Small intestine (tissue), 7 donors: ENCODE results near the gene ALKAL2. TPM values are rescaled to one million over a fixed set of nuclear protein-coding genes. Genes with fewer than 3 reads are reported as not detected.

Experiments used
- DNase-seq, 2 donors: peaks; one replicate each; pipeline versions ENCODE4 v3.0.0 to v3.0.0-alpha.2; 2013
- FAIRE-seq: peaks from 2 replicates; lab custom pipeline; 2012; peaks lifted over from hg19 to GRCh38; lab: Jason Lieb, UNC
- H3K27ac ChIP-seq, 3 donors: one replicate each; pipeline ENCODE4 v1.5.1; 2013; ENCODE audit warnings: low read length in 2 of 3, mild to moderate bottlenecking in 2 of 3, control low read depth in 1 of 3, inconsistent platforms in 1 of 3, low read depth in 1 of 3, moderate library complexity in 1 of 3
- H3K27me3 ChIP-seq, 3 donors: one replicate each; pipeline ENCODE4 v1.6.1; 2013; ENCODE audit warnings: low read length in 3 of 3, inconsistent platforms in 1 of 3; ENCODE audit not compliant: control insufficient read depth in 3 of 3, insufficient read depth in 3 of 3
- H3K36me3 ChIP-seq, 3 donors: one replicate each; pipeline ENCODE4 v1.6.1; 2013; ENCODE audit warnings: low read length in 3 of 3, inconsistent platforms in 1 of 3, low read depth in 1 of 3, mild to moderate bottlenecking in 1 of 3, moderate library complexity in 1 of 3; ENCODE audit not compliant: control insufficient read depth in 3 of 3, insufficient read depth in 2 of 3
- H3K4me1 ChIP-seq, 3 donors: one replicate each; pipeline ENCODE4 v1.6.1; 2013; ENCODE audit warnings: low read length in 2 of 3, inconsistent platforms in 1 of 3, low read depth in 1 of 3, mild to moderate bottlenecking in 1 of 3, moderate library complexity in 1 of 3; ENCODE audit not compliant: control insufficient read depth in 3 of 3, insufficient read depth in 2 of 3
- H3K4me3 ChIP-seq, 3 donors: one replicate each; pipeline ENCODE4 v1.5.1; 2013; ENCODE audit warnings: low read length in 3 of 3, control low read depth in 1 of 3, inconsistent platforms in 1 of 3, low read depth in 1 of 3, mild to moderate bottlenecking in 1 of 3, moderate library complexity in 1 of 3
- H3K9me3 ChIP-seq, 2 donors: one replicate each; pipeline ENCODE4 v1.6.1; 2013; ENCODE audit warnings: low read depth in 1 of 2, low read length in 1 of 2; ENCODE audit not compliant: control insufficient read depth in 2 of 2, insufficient read depth in 1 of 2
- WGBS, 3 donors: extraction: QIAGEN DNeasy Blood & Tissue Kit; methylation state at CpG; one replicate each; pipeline ENCODE4 v1.1.7; 2013; 5-methylcytosine and 5-hydroxymethylcytosine counted together
- polyA plus RNA-seq, 4 donors: library from polyadenylated mRNA; stranded (reverse) in 3 of 4; unstranded in 1 of 4; fragments of 200-250 nt in 3 of 4; fragments of 120-200 nt in 1 of 4; gene quantifications; one replicate each; pipeline versions ENCODE4 v1.2.1 to v1.2.3, GENCODE V29; 2013
- donor health status: healthy with polysubstance abuse.
- donor health status: control.
- donor health status: control.
- donor health status: Bipolar disorder and iron deficiency.
- donor health status: healthy.

ALKAL2 gene
- polyA plus RNA-seq, 4 donors = 0.45 to 3.5 (median 2.8) TPM

- H3K27ac ChIP-seq = no peak overlapping the region
- H3K27me3 ChIP-seq = no peaks in the 10 kb centered on the region
- no peak overlapping the region for H3K4me3 ChIP-seq
- H3K4me1 ChIP-seq = no peaks in the 10 kb centered on the region
- WGBS, 3 donors = 59 to 64% (median 62%) methylated on average over 13 of the region's 13 CpGs
- FAIRE-seq = no peak
- DNase-seq = no peak
- H3K36me3 ChIP-seq = no peaks in the 10 kb centered on the region
- no peaks in the 10 kb centered on the region for H3K9me3 ChIP-seq
Measured at GRCh38 chr2:309148-309953, 21.5 kb upstream of the ALKAL2 start.

DNA sequence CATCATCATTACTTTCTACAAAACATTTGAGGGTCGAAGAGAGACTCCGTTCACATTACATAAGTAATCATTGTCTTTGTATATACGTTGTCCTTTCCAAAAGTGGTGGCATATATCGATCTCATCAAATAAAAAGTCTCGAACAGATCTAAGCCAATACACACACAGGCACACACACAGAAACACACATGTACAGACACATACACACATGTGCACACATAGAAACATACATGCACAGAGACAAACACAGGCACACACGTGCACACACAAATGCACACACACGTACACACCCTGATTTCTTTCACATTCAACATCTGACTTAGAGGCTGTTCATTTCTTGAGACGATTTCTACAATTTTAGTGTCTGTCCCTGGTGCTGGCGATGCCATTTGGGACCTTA is 17.5 kb upstream of the ALKAL2 start:
- no peaks in the 10 kb centered on the region for H3K36me3 ChIP-seq
- H3K27ac ChIP-seq = no peak overlapping the region
- H3K27me3 ChIP-seq = no peaks in the 10 kb centered on the region
- DNase-seq (no peak), FAIRE-seq (no peak)
- no peak overlapping the region for H3K4me3 ChIP-seq
- peaks cover 0 to 4% of the 10 kb centered on the region in 2 donors for H3K9me3 ChIP-seq
- no peaks in the 10 kb centered on the region for H3K4me1 ChIP-seq
- 88 to 90% (median 89%) methylated on average over 9 of the region's 9 CpGs for whole genome bisulfite sequencing, 3 donors

- no peak for DNase-seq
- 55 to 73% (median 68%) methylated on average over 3 of the region's 3 CpGs for WGBS, 3 donors
- no peak overlapping the region for H3K4me3 ChIP-seq
- H3K4me1 ChIP-seq = no peaks in the 10 kb centered on the region
- H3K36me3 ChIP-seq = no peaks in the 10 kb centered on the region
- H3K27me3 ChIP-seq = peaks cover 0 to 5% (median 0%) of the 10 kb centered on the region in 3 donors
- no peak for FAIRE-seq
- H3K27ac ChIP-seq = no peak overlapping the region
- peaks cover 0 to 4% of the 10 kb centered on the region in 2 donors for H3K9me3 ChIP-seq
Measured at GRCh38 chr2:296354-296753, 8.5 kb upstream of the ALKAL2 start.

GRCh38 chr2:295090-295489 is 7.2 kb upstream of the ALKAL2 start:
- Histone ChIP-seq H3K36me3 (no peaks in the 10 kb centered on the region), H3K4me3 (no peak overlapping the region), H3K9me3 (no peaks in the 10 kb centered on the region), H3K27ac (no peak overlapping the region), H3K4me1 (no peaks in the 10 kb centered on the region), H3K27me3 (peaks cover 0 to 10% (median 0%) of the 10 kb centered on the region in 3 donors)
- FAIRE-seq = no peak
- DNase-seq = no peak
- 66 to 82% (median 73%) methylated on average over 5 of the region's 5 CpGs for WGBS, 3 donors

DNA sequence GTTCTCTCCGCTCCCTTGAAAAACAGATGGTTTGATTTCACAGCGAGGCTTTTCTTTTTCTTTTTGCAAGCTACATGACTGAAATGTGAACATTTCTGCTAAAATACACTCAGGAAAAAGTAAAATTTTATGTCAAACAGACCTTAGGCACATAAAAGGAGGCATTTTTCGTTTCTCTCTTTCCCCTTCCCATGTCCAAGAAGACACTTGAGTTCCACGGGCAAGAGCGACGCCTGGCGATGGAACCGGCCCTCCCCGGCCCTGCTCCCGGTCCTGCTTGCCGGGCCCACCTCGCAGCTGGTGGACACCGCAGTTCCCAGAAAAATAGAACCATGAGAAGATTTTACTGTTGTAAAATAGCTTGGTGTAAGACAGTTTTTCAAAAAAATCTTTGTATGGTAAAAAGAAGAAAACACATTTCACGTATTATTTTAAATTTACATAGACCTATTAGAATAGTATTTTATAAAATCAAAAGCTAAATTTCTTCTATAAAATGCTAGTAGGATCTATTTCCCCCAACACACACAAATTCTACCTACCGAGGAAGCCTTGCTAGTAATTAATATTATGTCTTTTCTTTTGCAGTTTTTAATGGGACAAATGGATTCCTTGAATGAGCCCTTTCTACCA is 2.3 kb upstream of the ALKAL2 start:
- WGBS, 3 donors = 7 to 11% (median 8%) methylated on average over 15 of the region's 15 CpGs
- DNase-seq = peak; percentile 66 to 85
- Histone ChIP-seq H3K27ac (no peak overlapping the region), H3K36me3 (no peaks in the 10 kb centered on the region), H3K9me3 (no peaks in the 10 kb centered on the region), H3K27me3 (peaks cover 0 to 25% (median 7%) of the 10 kb centered on the region in 3 donors), H3K4me3 (peak overlapping the region in 2 of 3 donors; percentile 38 to 77), H3K4me1 (peaks cover 2 to 15% (median 3%) of the 10 kb centered on the region in 3 donors)
- FAIRE-seq = no peak

DNA sequence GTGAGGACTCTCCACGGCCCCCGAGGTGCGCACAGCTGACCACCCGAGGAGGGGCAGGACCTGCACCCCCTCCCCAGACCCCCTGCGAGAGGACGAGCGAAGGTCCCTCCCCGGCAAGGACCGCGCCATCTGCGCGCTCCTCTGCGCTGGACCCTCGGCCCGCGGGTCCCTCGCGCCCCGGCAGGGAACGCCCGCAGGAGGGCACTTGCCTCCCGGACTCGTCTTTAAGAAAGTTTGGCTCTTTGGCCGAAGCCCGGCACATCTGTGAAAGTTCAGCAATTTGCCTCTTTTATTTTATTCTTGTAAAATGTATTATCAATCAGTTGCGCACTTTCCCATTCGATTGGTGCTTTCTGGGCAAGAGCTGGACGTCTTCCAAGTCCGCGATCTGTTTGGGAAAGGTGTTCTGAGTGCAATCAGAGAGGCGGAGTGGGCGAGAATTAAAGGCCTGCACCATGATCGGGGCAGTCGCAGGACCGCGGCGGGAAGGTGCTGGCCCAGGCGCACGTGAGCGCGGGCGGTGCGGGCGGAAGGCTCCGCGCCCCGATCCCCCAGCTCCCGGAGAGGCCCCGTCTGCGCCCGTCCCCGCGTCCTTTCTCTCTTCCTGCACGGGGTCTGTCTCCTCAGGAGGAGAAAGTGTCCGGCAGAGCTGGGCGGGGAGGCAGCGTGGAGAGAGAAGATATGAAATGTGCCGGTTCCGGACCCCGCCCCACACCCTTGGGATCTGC is 1.6 kb upstream of the ALKAL2 start:
- WGBS, 3 donors = 1 to 2% (median 1%) methylated on average over 54 to 60 of the region's 60 CpGs
- Histone ChIP-seq H3K27me3 (peaks cover 0 to 25% (median 7%) of the 10 kb centered on the region in 3 donors), H3K4me3 (peak overlapping the region; percentile 34 to 77 (median 38)), H3K36me3 (peaks cover 0 to 4% (median 0%) of the 10 kb centered on the region in 3 donors), H3K4me1 (peaks cover 2 to 15% (median 3%) of the 10 kb centered on the region in 3 donors), H3K27ac (peak overlapping the region in 1 of 3 donors; percentile 36), H3K9me3 (no peaks in the 10 kb centered on the region)
- DNase-seq (peak in 1 of 2 donors; percentile 62), FAIRE-seq (no peak)

- Histone ChIP-seq H3K27me3 (peaks cover 0 to 23% (median 7%) of the 10 kb centered on the region in 3 donors), H3K27ac (no peak overlapping the region), H3K36me3 (peaks cover 0 to 4% (median 0%) of the 10 kb centered on the region in 3 donors), H3K4me3 (peak overlapping the region; percentile 13 to 77 (median 34)), H3K9me3 (no peaks in the 10 kb centered on the region), H3K4me1 (peaks cover 2 to 15% (median 3%) of the 10 kb centered on the region in 3 donors)
- DNase-seq (peak in 1 of 2 donors; percentile 25), FAIRE-seq (no peak)
- WGBS, 3 donors = 1 to 3% (median 1%) methylated on average over 19 to 42 of the region's 42 CpGs
Measured at GRCh38 chr2:288758-289361, 969 bp upstream of the ALKAL2 start.
